GM08714 (cell line): Measurements from ENCODE around the gene RABL2A.
"Not testable (repeated sequence)": the region's sequence is repeated elsewhere in the genome, so short reads cannot be mapped to it uniquely, and the experiment has no call there.

Experiments used
- H3K4me3 ChIP-seq: fragments of 200-500 bp; sonication (Bioruptor generic); 2 replicates; pipeline ENCODE4 v1.5.1; 2014; ENCODE audit warnings: mild to moderate bottlenecking, low read length, inconsistent platforms
- ZNF274 ChIP-seq: IDR thresholded peaks from 2 replicates; pipeline ENCODE4 v1.6.1; 2012; ENCODE audit warnings: mild to moderate bottlenecking, low read depth, low read length

Gene RABL2A

GRCh38 chr2:113669013-113669412 lies 41.9 kb downstream of the RABL2A start:
- not testable (repeated sequence) for H3K4me3 ChIP-seq

- TF ChIP-seq ZNF274 = no peak
- H3K4me3 ChIP-seq = no peak overlapping the region
Measured at GRCh38 chr2:113672326-113672932, 45.4 kb downstream of the RABL2A start.

GRCh38 chr2:113675875-113676274 lies 48.8 kb downstream of the RABL2A start:
- no peak overlapping the region for H3K4me3 ChIP-seq
- no peak for TF ChIP-seq ZNF274

- no peak for TF ChIP-seq ZNF274
- no peak overlapping the region for H3K4me3 ChIP-seq
Measured at GRCh38 chr2:113676623-113677266, 49.7 kb downstream of the RABL2A start.

- no peak overlapping the region for H3K4me3 ChIP-seq
- TF ChIP-seq ZNF274 = no peak
Measured at GRCh38 chr2:113677330-113677729, 50.3 kb downstream of the RABL2A start.

GRCh38 chr2:113679457-113679856 lies 52.4 kb downstream of the RABL2A start:
- TF ChIP-seq ZNF274 = no peak
- H3K4me3 ChIP-seq = no peak overlapping the region

- no peak overlapping the region for H3K4me3 ChIP-seq
- TF ChIP-seq ZNF274 = no peak
Measured at GRCh38 chr2:113685471-113685870, 58.4 kb downstream of the RABL2A start.

GRCh38 chr2:113686537-113686936 lies 59.5 kb downstream of the RABL2A start:
- no peak overlapping the region for H3K4me3 ChIP-seq
- no peak for TF ChIP-seq ZNF274

- H3K4me3 ChIP-seq = not testable (repeated sequence)
Measured at GRCh38 chr2:113690871-113691270, 63.8 kb downstream of the RABL2A start.
